ENCODE data around the gene MPDU1.
A peak's percentile ranks its signal among the peaks of the same experiment; 100 is the strongest.
"Not testable (repeated sequence)": the region's sequence is repeated elsewhere in the genome, so short reads cannot be mapped to it uniquely, and the experiment has no call there.

The MPDU1 gene

DNA sequence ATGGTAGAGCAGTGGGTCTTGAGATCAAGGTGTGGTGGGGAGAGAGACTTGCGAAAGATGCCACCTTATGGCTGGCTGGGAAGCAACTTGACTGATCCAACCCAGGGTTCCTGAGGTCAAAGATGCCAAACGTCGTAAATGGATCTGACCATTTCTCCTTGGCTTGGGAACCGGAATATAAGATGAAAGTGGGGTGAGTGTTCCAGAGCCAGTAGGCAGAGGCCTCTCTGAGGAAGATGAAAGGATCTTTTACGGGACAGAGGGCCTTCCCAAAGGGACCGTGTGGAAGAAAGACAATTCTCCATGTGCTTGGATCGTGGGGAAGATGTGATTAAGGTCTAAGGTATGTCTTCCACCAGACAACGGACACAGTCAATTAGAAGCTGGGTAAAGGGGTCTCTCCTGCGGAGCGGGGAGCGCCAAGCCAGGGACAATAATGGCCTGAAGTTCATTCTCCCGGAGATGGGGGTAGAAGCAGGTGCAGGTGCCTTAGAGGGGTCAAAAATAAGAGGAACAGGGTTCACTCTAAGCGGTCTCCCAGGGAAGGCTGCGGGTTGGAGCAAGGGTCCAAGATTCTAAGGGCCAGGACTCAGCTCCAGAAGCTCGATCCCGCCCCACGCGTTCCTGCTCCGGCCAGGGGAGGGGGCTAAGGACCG is 30.2 kb downstream of the MPDU1 start:
- DNase-seq (ENCODE audit: low read depth in 2 of 3, low spot score in 1 of 3), result no peak

DNA sequence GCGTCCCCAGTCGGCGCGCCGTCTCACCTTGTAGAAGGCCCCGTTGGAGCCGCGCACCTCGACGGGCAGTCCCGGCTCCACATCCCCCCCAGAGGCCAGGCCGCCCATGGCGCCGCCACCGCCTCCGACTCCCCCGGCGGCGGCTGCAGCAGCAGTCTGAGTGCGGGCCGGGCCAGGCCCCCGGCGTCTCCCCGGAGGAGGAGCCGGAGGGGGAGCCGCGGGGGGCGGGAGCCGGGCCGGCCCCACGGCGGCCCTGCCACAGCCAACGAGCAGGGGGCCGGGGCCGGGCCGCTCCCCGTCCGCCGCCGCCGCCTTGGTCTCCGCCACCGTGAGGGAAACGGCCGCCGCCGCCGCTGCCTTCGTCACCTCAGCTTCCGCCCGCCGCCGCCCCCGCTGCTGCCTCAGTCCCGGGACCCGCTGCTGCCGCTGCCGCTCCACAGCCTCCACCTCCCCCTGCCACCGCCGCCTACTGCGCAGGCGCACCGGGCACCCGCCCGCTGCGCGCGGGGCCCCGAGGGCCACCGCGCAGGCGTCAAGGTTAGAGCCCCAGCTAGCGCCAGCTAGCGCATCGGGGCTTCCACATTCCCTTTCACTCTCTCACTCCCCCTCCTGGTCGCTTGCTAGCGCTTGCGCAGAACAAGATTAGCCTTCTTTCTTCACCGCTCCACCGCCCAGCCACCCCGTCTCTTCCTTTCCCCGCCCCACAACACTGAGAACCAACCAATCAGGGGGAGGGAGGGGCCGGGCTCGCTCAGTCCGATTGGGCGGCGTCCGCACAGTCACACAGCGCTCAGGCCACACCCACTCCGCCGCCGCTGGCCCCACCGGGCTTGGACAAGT is 31.0 kb downstream of the MPDU1 start, which contains the start of gene FXR2:
Gene FXR2 (minus strand): TSS at position 473 of the 840 bp plus-strand sequence. CDS start 365 bp downstream, at position 108.
- peak; percentile 98 to 100 (median 99) for DNase-seq (ENCODE audit: low read depth in 2 of 3, low spot score in 1 of 3)

DNA sequence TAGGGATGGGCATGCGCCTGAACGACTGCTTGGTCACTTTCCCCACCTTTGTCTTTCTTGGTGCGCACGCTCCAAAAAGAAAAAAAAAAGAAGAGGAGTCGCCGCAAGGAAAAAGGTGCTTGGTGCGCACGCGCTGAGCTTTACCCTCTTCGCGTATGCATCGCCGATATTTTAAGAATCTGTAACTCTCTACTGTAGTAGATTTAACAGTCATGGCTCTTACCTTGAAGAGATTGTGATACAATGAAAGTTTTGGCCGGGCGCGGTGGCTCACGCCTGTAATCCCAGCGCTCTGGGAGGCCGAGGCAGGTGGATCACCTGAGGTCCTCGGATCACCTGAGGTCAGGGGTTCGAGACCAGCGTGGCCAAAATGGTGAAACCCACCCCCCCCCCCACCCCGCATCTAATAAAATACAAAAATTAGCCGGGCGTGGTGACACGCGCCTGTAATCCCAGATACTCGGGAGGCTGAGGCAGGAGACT is 31.7 kb downstream of the MPDU1 start:
- DNase-seq (ENCODE audit: low read depth in 2 of 3, low spot score in 1 of 3), result no peak

DNA sequence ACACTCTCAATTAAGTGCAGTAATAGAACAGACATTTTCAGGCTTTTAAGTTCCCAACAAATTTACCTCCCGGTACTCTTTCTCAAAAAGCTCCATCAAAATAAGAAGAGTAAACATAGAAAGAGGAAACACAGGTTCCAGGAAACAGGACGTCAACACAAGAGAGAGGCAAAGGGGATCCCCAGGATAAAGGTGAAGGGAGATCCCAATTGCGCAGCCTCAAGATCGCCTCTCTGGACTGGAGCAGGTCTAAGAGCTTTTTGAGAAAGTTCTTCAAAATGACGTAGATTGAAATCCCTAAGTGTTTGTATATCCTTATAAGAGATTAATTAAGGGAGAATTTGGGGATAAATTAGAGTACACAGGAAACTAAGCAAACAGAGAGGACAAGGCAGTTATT is 35.0 kb downstream of the MPDU1 start:
- no peak for DNase-seq (ENCODE audit: low read depth in 2 of 3, low spot score in 1 of 3)

DNA sequence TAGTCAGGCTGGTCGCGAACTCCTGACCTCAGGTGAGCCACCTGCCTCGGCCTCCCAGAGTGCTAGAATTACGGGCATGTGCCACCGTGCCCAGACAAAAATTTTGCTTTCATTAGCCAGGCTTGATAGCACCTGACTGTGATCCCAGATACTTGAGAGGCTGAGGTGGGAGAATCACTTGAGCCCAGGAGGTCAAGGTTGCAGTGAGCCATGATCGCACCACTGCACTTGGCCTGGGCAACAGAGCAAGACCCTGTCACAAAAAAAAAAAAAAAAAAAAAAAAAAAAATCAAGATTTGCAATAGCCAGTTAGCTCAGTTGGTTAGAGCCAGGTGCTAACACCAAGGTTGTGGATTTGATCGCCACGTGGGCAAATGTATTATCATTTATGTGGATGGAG is 37.2 kb downstream of the MPDU1 start:
- DNase-seq (ENCODE audit: low read depth in 2 of 3, low spot score in 1 of 3), result no peak

DNA sequence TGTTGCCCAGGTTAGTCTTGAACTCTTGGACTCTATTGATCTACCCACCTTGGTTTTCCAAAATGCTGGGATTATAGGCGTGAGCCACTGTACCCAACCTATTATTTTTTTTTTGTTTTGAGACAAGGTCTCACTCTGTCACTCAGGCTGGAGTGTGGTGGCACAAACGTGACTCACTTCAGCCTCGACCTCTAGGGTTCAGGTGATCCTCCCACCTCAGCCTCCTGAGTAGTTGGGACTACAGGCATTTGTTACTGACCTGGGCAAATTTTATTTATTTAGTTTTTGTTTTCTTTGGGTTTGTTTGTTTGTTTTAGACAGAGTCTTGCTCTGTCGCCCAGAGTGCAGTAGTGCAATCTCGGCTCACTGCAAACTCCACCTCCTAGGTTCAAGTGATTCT is 40.0 kb downstream of the MPDU1 start:
- DNase-seq (ENCODE audit: low read depth in 2 of 3, low spot score in 1 of 3), result no peak

DNA sequence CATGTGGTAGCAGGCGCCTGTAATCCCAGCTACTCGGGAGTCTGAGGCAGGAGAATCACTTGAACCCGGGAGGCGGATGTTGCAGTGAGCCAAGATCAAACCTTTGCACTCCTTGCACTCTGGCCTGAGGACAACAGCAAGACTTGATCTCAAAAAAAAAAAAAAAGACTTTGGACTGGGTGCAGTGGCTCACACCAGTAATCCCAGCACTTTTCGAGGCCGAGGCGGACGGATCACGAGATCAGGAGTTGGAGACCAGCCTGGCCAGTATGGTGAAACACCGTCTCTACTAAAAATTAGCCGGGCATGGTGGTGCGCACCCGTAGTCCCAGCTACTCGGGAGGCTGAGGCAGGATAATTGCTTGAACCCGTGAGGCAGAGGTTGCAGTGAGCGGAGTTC is 42.1 kb downstream of the MPDU1 start:
- DNase-seq (ENCODE audit: low read depth in 2 of 3, low spot score in 1 of 3), result not testable (repeated sequence)

DNA sequence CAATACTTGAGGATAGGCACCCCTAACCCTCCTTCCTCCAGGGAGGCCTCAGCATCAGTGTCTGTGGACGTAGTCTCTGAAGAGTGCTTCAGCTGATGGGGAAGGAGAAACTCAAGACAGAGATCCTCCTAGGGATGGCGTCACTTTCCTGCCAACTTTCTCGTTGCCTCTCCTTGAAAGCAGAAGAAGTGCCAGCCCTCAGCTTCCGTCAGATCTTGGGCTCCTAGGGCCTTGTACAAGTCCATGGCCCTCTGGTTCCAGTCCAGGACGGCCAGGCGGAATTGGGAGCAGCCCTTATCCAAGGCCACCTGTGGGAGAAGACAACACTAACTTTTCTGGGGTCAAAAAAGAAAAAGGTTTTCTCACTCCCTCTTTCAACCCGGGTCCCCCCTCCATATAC is 42.7 kb downstream of the MPDU1 start:
- no peak for DNase-seq (ENCODE audit: low read depth in 2 of 3, low spot score in 1 of 3)

DNA sequence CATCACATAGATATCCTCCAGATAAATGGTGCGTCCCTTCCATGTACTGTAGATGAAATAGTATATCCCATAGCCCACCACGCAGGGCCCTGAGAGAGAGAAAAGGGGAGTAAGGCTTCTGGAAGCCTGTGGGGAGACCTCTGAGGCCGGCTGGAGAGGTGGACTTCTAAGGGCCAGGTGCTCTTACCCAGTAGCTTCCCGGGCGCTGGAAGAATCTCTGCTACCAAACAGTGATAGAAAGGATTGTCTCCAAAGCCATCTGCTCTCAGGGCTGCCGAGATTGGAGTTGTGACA is 43.3 kb downstream of the MPDU1 start:
- no peak for DNase-seq (ENCODE audit: low read depth in 2 of 3, low spot score in 1 of 3)

DNA sequence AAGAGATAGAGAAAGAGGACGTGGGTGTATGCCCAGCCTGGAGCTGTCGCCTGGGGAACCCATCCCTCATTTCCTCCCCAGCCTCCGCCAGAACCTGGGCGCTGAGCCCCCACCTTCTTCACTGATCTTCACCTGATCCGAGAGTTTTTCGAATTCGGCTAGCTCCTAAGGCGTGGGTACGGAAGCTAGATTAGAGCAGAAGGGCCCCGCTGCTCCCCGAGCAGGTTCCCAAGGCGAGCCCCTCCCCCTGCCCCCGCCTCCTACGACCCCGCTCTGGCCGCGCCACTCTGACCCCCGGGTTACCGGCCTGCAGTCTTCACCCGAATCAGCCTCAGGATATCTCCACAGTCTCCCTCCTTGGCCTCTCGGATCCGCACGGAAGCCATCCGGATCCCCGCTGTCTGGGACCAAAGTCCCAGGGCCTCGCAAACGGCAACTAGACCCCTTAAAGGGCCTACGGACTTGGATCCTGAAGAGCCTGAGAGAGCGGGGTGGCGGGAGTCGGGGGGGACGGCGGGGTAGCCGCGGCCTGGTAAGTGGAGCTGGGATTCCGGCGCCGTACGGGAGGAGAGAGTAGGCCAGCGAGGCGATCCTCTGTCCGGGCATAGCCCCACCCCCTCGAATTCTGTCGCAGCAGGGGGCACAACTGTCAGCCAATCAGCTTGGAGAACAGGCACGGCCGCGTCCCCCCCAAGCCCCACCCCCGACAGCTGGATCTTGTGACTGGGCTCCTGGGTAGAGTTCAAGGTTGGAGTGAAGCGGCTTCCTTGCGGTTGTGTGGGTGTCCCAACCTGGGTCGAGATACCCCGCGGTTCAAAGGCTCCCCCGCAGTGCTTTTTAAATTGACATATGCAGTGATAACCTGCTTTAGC is 43.8 kb downstream of the MPDU1 start, which contains the start of gene SAT2:
Gene SAT2 (minus strand): TSS at position 572 of the 872 bp plus-strand sequence. CDS start 186 bp downstream, at position 386.
- peak; percentile 68 to 78 (median 76) for DNase-seq (ENCODE audit: low read depth in 2 of 3, low spot score in 1 of 3)

DNA sequence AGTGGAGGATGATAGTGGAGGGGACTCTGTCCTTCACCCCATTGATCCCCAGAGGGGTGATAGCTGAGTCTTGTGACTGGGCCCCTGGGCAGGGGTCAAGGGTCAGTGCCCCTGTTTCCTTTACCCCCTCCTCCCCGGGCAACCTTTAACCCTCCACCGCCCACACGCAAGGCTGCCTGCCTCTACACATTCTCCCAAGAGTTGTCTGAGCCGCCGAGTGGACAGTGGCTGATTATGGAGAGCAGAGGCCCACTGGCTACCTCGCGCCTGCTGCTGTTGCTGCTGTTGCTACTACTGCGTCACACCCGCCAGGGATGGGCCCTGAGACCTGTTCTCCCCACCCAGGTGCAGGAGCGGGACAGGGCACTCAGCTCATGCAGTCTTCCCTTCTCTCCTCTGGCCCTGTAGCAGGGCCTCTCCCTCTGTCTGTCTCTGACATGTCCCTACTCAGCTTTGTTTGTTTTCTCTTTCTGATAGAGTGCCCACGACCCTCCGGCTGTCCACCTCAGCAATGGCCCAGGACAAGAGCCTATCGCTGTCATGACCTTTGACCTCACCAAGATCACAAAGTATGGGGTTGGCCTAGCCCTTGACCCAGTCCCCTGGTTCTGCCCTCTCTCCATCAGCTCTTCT is 46.4 kb downstream of the MPDU1 start, which contains the start of gene SHBG:
Gene SHBG (plus strand): TSS at position 197 of the 633 bp plus-strand sequence. CDS start 38 bp downstream, at position 235.
- DNase-seq (ENCODE audit: low read depth in 2 of 3, low spot score in 1 of 3), result no peak

DNA sequence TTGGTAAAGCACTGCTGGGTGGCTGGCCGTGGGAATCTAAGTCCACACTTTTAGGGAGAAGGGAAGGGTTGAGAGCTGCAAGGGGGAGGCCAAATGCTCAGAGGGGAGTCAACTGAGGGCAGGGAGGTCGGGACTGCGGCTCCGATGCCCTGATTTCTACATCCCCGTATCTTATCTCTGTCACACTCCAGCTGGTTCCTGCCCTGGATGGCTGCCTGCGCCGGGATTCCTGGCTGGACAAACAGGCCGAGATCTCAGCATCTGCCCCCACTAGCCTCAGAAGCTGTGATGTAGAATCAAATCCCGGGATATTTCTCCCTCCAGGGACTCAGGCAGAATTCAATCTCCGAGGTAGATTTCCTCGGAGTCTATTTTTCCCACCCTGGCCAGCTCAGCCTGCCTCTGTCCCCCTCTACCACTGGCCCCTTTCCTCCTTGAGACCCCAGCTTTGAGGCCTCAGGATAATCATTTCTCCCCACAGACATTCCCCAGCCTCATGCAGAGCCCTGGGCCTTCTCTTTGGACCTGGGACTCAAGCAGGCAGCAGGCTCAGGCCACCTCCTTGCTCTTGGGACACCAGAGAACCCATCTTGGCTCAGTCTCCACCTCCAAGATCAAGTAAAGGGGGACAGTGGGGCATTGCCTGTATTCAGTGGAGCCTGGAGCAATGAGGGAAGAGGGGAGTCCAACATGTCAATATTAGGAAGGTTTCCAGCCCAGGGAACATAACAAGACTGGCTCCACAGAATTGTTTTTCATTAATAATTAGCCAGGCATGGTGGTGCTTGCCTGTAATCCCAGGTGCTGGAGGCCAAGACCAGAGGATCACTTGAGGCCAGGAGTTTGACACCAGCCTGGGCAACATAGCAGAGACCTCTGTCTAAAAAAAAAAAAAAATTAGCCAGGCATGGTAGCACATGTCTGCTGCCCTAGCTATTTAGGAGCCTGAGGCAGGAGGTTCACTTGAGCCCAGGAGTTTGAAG is 48.0 kb downstream of the MPDU1 start:
- DNase-seq (ENCODE audit: low read depth in 2 of 3, low spot score in 1 of 3), result no peak

DNA sequence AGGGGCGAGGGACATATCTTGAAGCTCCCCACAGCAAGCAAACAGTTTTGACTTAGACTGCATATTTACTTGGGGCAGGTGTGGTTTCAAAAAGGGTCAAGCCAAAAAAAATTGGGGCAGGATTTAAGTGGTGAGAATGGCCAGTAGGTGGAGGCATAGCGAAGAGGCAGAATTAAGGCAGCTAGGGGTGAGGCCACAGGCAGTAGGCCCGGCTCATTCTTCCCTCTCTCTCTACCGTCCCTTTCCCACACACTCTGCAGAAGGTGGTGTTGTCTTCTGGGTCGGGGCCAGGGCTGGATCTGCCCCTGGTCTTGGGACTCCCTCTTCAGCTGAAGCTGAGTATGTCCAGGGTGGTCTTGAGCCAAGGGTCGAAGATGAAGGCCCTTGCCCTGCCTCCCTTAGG is 48.8 kb downstream of the MPDU1 start:
- no peak for DNase-seq (ENCODE audit: low read depth in 2 of 3, low spot score in 1 of 3)

DNA sequence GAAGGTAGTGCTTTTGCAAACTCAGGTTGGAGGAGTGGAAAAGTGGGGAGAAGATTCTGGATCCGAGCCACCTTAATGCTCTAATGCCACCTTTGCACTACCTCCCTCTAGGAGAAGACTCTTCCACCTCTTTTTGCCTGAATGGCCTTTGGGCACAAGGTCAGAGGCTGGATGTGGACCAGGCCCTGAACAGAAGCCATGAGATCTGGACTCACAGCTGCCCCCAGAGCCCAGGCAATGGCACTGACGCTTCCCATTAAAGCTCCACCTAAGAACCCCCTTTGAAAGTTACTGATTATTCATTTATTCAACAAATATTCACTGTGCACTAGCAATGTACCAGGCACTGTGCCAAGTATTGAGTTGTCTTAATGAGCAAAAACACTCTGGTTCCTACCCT is 49.4 kb downstream of the MPDU1 start:
- no peak for DNase-seq (ENCODE audit: low read depth in 2 of 3, low spot score in 1 of 3)

DNA sequence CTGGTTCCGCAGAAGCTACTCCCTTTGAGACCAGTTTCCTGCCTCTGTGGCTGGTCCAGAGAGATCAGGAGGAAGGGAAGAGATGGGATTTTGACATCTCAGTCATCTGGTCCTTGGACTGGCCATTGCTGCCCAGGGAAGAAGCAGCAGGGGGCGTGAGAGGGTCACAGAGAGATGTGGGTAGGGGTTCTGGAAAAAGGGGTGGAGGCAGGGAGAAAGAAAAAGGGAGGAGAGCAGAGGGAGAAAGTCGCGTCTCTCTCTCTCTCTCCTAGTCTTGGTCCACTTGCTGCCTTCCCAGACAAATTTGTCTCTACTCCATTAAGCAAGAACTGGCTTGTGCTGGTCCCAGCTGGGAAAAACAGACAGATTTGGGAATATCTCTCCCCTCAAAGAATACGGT is 50.7 kb downstream of the MPDU1 start:
- peak in 1 of 3 donors; percentile 12 for DNase-seq (ENCODE audit: low read depth in 2 of 3, low spot score in 1 of 3)

DNA sequence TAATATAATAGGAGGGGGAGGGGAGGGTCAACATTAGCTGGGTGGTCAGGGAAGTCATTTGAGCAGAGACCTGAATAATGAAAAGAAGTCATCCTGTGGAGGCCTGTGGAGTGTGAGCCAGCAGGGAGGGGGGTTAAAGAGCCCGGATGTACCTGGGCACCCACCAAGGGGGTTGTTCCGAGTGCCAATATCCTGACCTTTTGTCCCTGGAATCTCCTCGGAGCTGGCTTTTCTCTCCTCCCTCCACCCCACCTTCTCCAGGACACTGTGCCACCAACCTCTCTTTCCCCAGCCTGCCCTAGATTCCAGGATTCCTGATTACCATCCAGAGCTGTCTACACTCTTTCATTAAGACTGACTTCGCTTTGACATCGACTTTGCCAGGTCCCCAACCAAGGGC is 52.5 kb downstream of the MPDU1 start:
- DNase-seq (ENCODE audit: low read depth in 2 of 3, low spot score in 1 of 3), result no peak
